ENCODE results near the gene MME. TPM values are rescaled to one million over a fixed set of nuclear protein-coding genes. Genes with fewer than 3 reads are reported as not detected.

Gene MME
- polyA plus RNA-seq, 1 experiment, result 208 TPM

- H3K36me3 ChIP-seq (ENCODE audit: control insufficient read depth, insufficient read depth, low read length), result peaks cover 17% of the 10 kb centered on the region
- ChIA-PET POLR2A (no interaction called here), CTCF (no interaction called here)
- DNase-seq (ENCODE audit: low read depth), result no peak
- no peak for TF ChIP-seq CTCF (IDR thresholded peaks at IDR 0.05; ENCODE audit: insufficient read depth, low read depth, low read length)
- no peaks in the 10 kb centered on the region for H3K27me3 ChIP-seq (ENCODE audit: control insufficient read depth, insufficient read depth, low read length)
- no peak overlapping the region for H3K4me3 ChIP-seq (ENCODE audit: low read depth, low read length)
Observed at GRCh38 chr3:155088706-155089345, 8.7 kb downstream of the MME start.

GRCh38 chr3:155089495-155089894, 9.4 kb downstream of the MME start:
- no peak for TF ChIP-seq CTCF (IDR thresholded peaks at IDR 0.05; ENCODE audit: insufficient read depth, low read depth, low read length)
- ChIA-PET POLR2A (no interaction called here), CTCF (no interaction called here)
- Histone ChIP-seq H3K27me3 (ENCODE audit: control insufficient read depth, insufficient read depth, low read length) (no peaks in the 10 kb centered on the region), H3K4me3 (ENCODE audit: low read depth, low read length) (no peak overlapping the region), H3K36me3 (ENCODE audit: control insufficient read depth, insufficient read depth, low read length) (peaks cover 17% of the 10 kb centered on the region)
- DNase-seq (ENCODE audit: low read depth), result no peak

- Histone ChIP-seq H3K4me3 (ENCODE audit: low read depth, low read length) (no peak overlapping the region), H3K36me3 (ENCODE audit: control insufficient read depth, insufficient read depth, low read length) (peaks cover 15% of the 10 kb centered on the region), H3K27me3 (ENCODE audit: control insufficient read depth, insufficient read depth, low read length) (no peaks in the 10 kb centered on the region)
- CTCF ChIA-PET, result interaction anchor here (1.1 kb wide), 1 partner anchor 10 kb away, joined by 3 read pairs; no protein-coding TSS in a partner anchor
- no peak for TF ChIP-seq CTCF (IDR thresholded peaks at IDR 0.05; ENCODE audit: insufficient read depth, low read depth, low read length)
- no peak for DNase-seq (ENCODE audit: low read depth)
- POLR2A ChIA-PET, result no interaction called here
Observed at GRCh38 chr3:155093261-155093660, 13.1 kb downstream of the MME start.

GRCh38 chr3:155096303-155097008, 16.3 kb downstream of the MME start:
- Histone ChIP-seq H3K4me3 (ENCODE audit: low read depth, low read length) (no peak overlapping the region), H3K27me3 (ENCODE audit: control insufficient read depth, insufficient read depth, low read length) (no peaks in the 10 kb centered on the region), H3K36me3 (ENCODE audit: control insufficient read depth, insufficient read depth, low read length) (peaks cover 11% of the 10 kb centered on the region)
- DNase-seq (ENCODE audit: low read depth), result no peak
- no peak for TF ChIP-seq CTCF (IDR thresholded peaks at IDR 0.05; ENCODE audit: insufficient read depth, low read depth, low read length)
- CTCF ChIA-PET, result interaction anchor here (0.6 kb wide), 1 partner anchor 10 kb away, joined by 4 read pairs; no protein-coding TSS in a partner anchor
- POLR2A ChIA-PET, result interaction anchor here (0.7 kb wide), 1 partner anchor 158 kb away, joined by 5 read pairs; no protein-coding TSS in a partner anchor

GRCh38 chr3:155097009-155097349, 16.9 kb downstream of the MME start:
- H3K36me3 ChIP-seq (ENCODE audit: control insufficient read depth, insufficient read depth, low read length), result peaks cover 11% of the 10 kb centered on the region
- ChIA-PET POLR2A (no interaction called here), CTCF (no interaction called here)
- DNase-seq (ENCODE audit: low read depth), result no peak
- H3K27me3 ChIP-seq (ENCODE audit: control insufficient read depth, insufficient read depth, low read length), result no peaks in the 10 kb centered on the region
- TF ChIP-seq CTCF (IDR thresholded peaks at IDR 0.05; ENCODE audit: insufficient read depth, low read depth, low read length), result no peak
- no peak overlapping the region for H3K4me3 ChIP-seq (ENCODE audit: low read depth, low read length)

Measured in BJ (cell line).